IPS-18a (cell line): ENCODE results near the gene S100A6.

Experiments used
- H3K27ac ChIP-seq: one replicate; pipeline ENCODE4 v1.5.1; 2013; ENCODE audit warnings: low read length
- H3K27me3 ChIP-seq: one replicate; pipeline ENCODE4 v1.6.1; 2013; ENCODE audit warnings: mild to moderate bottlenecking, low read length; ENCODE audit not compliant: control insufficient read depth, insufficient read depth
- H3K36me3 ChIP-seq: one replicate; pipeline ENCODE4 v1.6.1; 2013; ENCODE audit warnings: low read depth, low read length; ENCODE audit not compliant: control insufficient read depth
- H3K4me1 ChIP-seq: one replicate; pipeline ENCODE4 v1.6.1; 2013; ENCODE audit warnings: low read depth, low read length; ENCODE audit not compliant: control insufficient read depth
- H3K4me3 ChIP-seq: one replicate; pipeline ENCODE4 v1.5.1; 2013; ENCODE audit warnings: low read length
- H3K9ac ChIP-seq: one replicate; pipeline ENCODE4 v1.6.1; 2013; ENCODE audit warnings: mild to moderate bottlenecking, low read length, moderate library complexity
- H3K9me3 ChIP-seq: one replicate; pipeline ENCODE4 v1.6.1; 2013; ENCODE audit warnings: low read depth, low read length; ENCODE audit not compliant: control insufficient read depth

S100A6 gene

DNA sequence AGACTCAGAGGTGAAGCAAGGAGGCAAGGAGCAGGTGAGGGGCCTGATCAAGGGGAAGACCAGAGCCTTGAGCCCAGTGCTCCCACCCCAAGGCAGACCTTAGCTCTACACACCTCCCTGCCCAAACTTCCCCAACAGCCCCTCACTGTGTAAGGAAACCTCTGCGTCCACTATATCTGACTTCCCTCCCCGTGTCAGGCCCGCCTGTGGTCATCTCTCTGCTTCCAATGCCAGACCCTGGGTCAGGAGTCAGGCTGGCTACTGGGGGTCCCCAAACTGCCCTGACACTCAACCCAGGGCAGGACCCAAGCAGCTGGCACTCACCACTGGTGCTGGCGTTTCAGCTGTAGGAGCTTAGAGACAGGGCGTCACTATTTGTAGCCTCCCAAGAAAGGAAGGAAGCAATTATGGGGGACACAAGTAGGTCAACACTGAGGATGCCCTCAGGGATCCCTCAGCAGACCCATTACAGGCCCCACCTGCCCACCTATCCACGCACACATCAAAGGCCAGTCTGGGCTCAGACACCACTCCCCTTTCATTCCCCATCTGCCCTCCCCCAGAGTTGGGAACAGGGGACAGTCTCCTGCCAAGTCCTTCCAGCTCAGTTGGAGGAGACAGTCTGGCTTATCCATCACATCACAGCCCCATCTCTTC is 14.1 kb upstream of the S100A6 start:
- H3K27me3 ChIP-seq = no peaks in the 10 kb centered on the region
- peaks cover 15% of the 10 kb centered on the region for H3K4me1 ChIP-seq
- no peaks in the 10 kb centered on the region for H3K9me3 ChIP-seq
- H3K36me3 ChIP-seq = no peaks in the 10 kb centered on the region
- H3K4me3 ChIP-seq = no peak overlapping the region
- H3K9ac ChIP-seq = no peak overlapping the region
- H3K27ac ChIP-seq = no peak overlapping the region

- Histone ChIP-seq H3K4me1 (peaks cover 21% of the 10 kb centered on the region), H3K27ac (no peak within 1 kb of the TSS), H3K36me3 (no peaks in the 10 kb centered on the region), H3K4me3 (no peak within 1 kb of the TSS), H3K27me3 (no peaks in the 10 kb centered on the region), H3K9ac (no peak within 1 kb of the TSS), H3K9me3 (no peaks in the 10 kb centered on the region)
Observed at GRCh38 chr1:153548722-153549688, 13.2 kb upstream of the S100A6 start, which contains the start of gene S100A3. S100A3 (minus strand) TSS chr1:153549258; CDS start chr1:153548485, 773 bp downstream.

DNA sequence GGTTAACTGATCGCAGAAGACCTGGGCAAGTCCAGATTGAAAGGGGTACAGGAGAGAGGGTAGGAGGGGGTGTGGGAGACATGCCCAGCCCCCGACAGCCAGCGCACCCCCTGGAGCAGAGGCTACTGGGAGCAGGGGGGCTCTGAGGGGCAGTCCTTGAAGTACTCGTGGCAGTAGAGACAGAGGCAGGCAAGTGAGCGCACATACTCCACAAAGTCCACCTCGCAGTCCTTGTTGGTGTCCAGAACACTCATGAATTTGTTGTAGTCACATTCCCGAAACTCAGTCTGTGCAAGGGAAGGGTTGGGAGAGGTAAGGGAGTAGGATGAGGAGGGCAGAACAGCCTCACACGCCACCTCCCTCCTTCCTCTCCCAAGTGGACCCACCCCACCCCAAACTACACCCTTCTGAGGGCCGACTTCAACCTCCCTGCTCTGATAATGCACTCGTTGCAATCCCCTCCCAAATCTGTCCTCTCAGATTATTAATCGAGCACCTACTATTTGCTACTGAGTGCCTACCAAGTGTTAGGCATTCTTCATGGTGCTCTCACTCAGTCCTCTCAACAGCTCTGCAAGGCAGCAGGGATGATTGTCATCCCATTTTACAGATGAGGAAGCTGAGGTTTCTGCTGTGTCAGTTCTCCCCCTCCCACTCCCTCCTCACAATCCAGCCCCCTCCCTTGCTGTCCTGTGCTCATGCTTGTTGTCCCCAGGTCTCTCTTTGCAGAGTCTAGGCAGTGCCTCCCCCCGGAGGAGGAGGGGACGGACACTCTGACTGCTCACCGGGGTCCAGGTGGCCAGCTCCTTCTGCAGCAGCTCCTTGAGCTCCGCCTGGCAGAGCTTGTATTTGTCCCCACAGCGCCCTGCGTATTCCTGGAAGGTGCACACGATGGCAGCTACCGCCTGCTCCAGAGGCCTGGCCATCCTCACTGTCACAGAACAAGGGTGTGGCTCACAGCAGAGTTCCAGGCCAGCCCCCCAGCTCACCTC is 12.1 kb upstream of the S100A6 start:
- H3K27me3 ChIP-seq = no peaks in the 10 kb centered on the region

GRCh38 chr1:153546796-153547559 is 11.2 kb upstream of the S100A6 start:
- Histone ChIP-seq H3K27ac (no peak overlapping the region), H3K9me3 (no peaks in the 10 kb centered on the region), H3K4me3 (no peak overlapping the region), H3K27me3 (no peaks in the 10 kb centered on the region), H3K36me3 (no peaks in the 10 kb centered on the region), H3K4me1 (peaks cover 21% of the 10 kb centered on the region), H3K9ac (no peak overlapping the region)

More for the DNA sequence above, 12.1 kb upstream of the S100A6 start:
- H3K27ac ChIP-seq = no peak overlapping the region
- H3K4me1 ChIP-seq = peaks cover 21% of the 10 kb centered on the region
- no peaks in the 10 kb centered on the region for H3K36me3 ChIP-seq
- no peaks in the 10 kb centered on the region for H3K9me3 ChIP-seq
- no peak overlapping the region for H3K9ac ChIP-seq
- no peak overlapping the region for H3K4me3 ChIP-seq

GRCh38 chr1:153546371-153546770 is 10.6 kb upstream of the S100A6 start:
- H3K27me3 ChIP-seq = no peaks in the 10 kb centered on the region
- H3K9me3 ChIP-seq = no peaks in the 10 kb centered on the region
- no peak overlapping the region for H3K27ac ChIP-seq
- H3K4me3 ChIP-seq = no peak overlapping the region
- H3K4me1 ChIP-seq = peaks cover 21% of the 10 kb centered on the region
- H3K9ac ChIP-seq = no peak overlapping the region
- H3K36me3 ChIP-seq = no peaks in the 10 kb centered on the region

GRCh38 chr1:153545067-153546055 is 9.6 kb upstream of the S100A6 start, which contains the start of gene S100A4:
S100A4 (minus strand) TSS chr1:153545806; CDS start chr1:153544794, 1,012 bp downstream.
- H3K27ac ChIP-seq = no peak within 1 kb of the TSS
- no peaks in the 10 kb centered on the region for H3K27me3 ChIP-seq
- peak within 1 kb of the TSS; percentile 13 for H3K9ac ChIP-seq
- no peaks in the 10 kb centered on the region for H3K9me3 ChIP-seq
- H3K4me1 ChIP-seq = peaks cover 20% of the 10 kb centered on the region
- H3K4me3 ChIP-seq = peak within 1 kb of the TSS; percentile 26
- H3K36me3 ChIP-seq = no peaks in the 10 kb centered on the region

DNA sequence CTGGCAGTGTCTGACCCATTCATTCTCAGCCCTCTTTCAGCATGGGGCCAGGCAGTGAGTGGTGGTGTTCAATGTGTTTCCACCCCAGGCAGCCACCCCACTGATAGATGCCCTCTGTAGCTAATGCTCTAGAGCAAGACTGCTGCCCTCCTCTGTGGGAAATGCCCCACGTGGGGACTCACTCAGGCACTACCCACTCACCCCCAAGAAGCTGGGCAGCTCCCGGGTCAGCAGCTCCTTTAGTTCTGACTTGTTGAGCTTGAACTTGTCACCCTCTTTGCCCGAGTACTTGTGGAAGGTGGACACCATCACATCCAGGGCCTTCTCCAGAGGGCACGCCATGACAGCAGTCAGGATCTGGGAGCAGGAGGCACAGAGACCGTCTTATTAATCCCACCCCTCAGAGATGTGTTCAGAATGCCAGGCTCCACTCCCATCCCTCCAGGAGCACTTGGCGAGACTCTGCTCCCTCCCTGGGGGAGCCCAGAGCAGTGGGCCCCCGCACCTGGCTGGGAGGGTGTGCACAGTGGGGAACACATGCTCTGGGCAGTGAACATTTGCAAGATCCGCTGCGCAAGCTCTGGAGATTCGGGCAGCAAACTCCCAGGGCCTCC is 8.8 kb upstream of the S100A6 start:
- H3K9ac ChIP-seq = peak overlapping the region; percentile 13

DNA sequence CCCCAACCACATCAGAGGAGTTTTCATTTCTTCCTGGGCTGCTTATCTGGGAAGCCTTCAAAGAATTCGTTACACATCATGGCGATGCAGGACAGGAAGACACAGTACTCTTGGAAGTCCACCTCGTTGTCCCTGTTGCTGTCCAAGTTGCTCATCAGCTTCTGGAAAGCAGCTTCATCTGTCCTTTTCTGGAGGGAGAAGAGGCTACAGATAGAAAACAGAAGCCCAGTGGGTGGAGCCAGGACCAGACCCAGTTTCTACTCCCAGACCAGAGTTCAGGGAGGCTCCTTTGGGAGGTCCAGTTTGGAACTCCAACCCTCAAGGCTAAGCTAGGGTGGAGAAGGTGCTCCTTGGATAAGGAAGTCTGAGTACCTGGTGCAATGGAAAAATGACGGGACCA is 7.9 kb upstream of the S100A6 start:
- no peak overlapping the region for H3K9ac ChIP-seq
- H3K27me3 ChIP-seq = no peaks in the 10 kb centered on the region
- H3K27ac ChIP-seq = no peak overlapping the region
- no peak overlapping the region for H3K4me3 ChIP-seq
- no peaks in the 10 kb centered on the region for H3K36me3 ChIP-seq
- no peaks in the 10 kb centered on the region for H3K9me3 ChIP-seq
- H3K4me1 ChIP-seq = peaks cover 16% of the 10 kb centered on the region

More for the DNA sequence above, 8.8 kb upstream of the S100A6 start:
- Histone ChIP-seq H3K36me3 (no peaks in the 10 kb centered on the region), H3K4me3 (peak overlapping the region; percentile 26), H3K4me1 (peaks cover 16% of the 10 kb centered on the region), H3K27ac (no peak overlapping the region), H3K9me3 (no peaks in the 10 kb centered on the region), H3K27me3 (no peaks in the 10 kb centered on the region)

DNA sequence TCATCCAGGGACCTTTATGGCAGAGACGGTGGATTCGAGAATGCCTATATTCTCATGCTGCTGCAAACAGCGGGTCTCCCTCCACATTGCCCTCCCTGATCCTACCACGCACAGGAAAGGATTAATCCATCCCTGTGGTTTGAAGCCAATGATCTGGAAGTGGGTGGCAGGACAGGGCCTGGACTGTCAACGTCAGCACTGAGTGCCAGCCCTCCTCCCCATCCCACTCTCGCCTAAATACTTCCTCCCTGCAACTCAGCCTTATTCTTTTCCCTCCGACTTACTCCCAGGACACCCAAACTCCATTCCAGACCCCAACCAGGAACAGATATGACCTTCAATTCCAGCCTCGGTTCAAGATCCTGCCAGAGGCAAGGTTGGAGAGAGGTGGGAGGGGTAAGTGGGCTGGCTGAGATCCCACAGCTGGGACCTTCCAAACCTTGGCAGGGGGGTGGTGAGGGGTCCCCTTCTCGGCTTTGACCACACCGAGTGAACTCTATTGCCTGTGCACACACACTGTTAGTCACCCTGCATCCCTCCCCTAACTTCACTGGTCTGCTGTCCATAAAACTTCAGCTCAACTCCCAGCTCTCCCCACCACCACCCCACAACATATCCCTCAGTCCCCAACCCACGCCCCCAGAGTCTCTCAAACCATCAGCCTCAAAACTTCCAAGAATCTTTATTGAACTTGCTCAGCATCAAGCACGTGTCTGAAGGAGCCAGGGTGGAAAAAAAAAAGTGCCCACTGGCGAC is 7.3 kb upstream of the S100A6 start:
- H3K4me3 ChIP-seq = no peak overlapping the region
- peaks cover 17% of the 10 kb centered on the region for H3K4me1 ChIP-seq

More for the DNA sequence above, 7.3 kb upstream of the S100A6 start:
- Histone ChIP-seq H3K9me3 (no peaks in the 10 kb centered on the region), H3K27me3 (no peaks in the 10 kb centered on the region), H3K27ac (no peak overlapping the region), H3K36me3 (no peaks in the 10 kb centered on the region), H3K9ac (no peak overlapping the region)
